ENCODE results near the gene TBC1D10B.
"Not testable (repeated sequence)": the region's sequence is repeated elsewhere in the genome, so short reads cannot be mapped to it uniquely, and the experiment has no call there.

TBC1D10B gene

DNA sequence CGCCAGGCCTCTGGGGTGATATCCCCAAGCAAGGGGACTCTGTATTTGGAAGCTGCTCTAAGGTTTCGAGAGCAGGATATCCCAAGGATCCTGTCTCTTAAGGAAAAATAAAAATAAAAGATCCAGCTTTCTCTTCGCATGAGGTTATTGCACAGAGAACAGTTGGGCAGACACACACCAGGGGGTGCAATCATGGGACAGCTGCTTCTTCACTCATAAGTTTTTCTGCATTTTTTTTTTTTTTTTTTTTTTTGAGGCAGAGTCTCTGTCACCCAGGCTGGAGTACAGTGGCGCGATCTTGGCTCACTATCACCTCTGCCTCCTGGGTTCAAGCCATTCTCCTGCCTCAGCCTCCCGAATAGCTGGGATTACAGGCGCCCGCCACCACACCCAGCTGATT lies 28.3 kb downstream of the TBC1D10B start:
- H3K4me3 ChIP-seq (ENCODE audit: extremely low read depth, insufficient read depth, low read length, poor library complexity, severe bottlenecking); H3K9me3 ChIP-seq (ENCODE audit: control insufficient read depth, low read length); H3K27ac ChIP-seq (ENCODE audit: low read depth, low read length, severe bottlenecking); H3K4me1 ChIP-seq (ENCODE audit: control insufficient read depth, insufficient read depth, low read length, poor library complexity, severe bottlenecking); H3K36me3 ChIP-seq (ENCODE audit: control insufficient read depth, insufficient read depth, low read length): not testable (repeated sequence)
- 91 to 100% methylated on average over 5 to 6 of the region's 8 CpGs for WGBS, 2 experiments (ENCODE audit: insufficient coverage in 2 of 2)

DNA sequence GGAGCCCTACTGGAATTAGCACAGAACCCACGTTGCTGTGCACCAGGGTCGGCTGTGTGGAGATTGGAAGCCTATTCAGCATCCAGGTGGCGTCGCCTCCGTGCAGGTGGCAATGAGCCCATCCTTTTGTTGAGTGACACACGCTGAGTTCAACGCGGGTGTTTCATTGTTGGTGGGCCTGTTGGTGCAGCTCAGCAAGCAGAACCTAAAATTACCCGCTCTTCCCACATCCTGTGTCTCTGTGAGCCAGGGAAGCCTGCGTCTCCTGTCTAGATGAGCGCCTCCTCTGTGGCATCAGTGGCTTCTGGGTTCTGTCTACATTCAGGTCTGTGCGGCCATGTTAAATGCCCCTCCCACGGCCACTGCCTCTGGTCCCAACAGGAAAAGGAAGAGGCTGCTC lies 29.7 kb downstream of the TBC1D10B start:
- no peak overlapping the region for H3K27ac ChIP-seq (ENCODE audit: low read depth, low read length, severe bottlenecking)
- no peaks in the 10 kb centered on the region for H3K4me1 ChIP-seq (ENCODE audit: control insufficient read depth, insufficient read depth, low read length, poor library complexity, severe bottlenecking)
- peaks cover 6% of the 10 kb centered on the region for H3K9me3 ChIP-seq (ENCODE audit: control insufficient read depth, low read length)
- H3K36me3 ChIP-seq (ENCODE audit: control insufficient read depth, insufficient read depth, low read length), result no peaks in the 10 kb centered on the region
- 94 to 95% methylated on average over 13 of the region's 13 CpGs for WGBS, 2 experiments (ENCODE audit: insufficient coverage in 2 of 2)
- H3K4me3 ChIP-seq (ENCODE audit: extremely low read depth, insufficient read depth, low read length, poor library complexity, severe bottlenecking), result no peak overlapping the region

DNA sequence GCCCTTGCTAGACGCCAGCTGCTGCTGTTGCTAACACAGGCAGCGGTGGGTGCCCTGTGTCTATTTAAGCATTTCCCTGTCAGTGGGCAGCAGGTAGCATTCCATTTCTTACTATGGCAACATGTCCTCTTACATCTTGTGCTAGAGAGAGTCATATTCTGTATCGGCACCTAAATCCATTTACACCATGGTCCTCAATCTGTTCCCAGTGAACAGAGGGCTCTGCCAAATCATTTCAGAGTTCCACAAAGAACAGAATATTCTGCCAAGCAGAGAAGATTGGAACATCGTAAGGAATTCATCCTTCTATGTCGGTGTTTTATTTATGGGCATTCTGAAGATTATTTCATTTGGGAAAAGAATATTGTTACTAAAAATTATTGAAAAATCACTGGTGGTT lies 31.6 kb downstream of the TBC1D10B start:
- H3K36me3 ChIP-seq (ENCODE audit: control insufficient read depth, insufficient read depth, low read length); H3K9me3 ChIP-seq (ENCODE audit: control insufficient read depth, low read length); H3K27ac ChIP-seq (ENCODE audit: low read depth, low read length, severe bottlenecking); H3K4me3 ChIP-seq (ENCODE audit: extremely low read depth, insufficient read depth, low read length, poor library complexity, severe bottlenecking); H3K4me1 ChIP-seq (ENCODE audit: control insufficient read depth, insufficient read depth, low read length, poor library complexity, severe bottlenecking): not testable (repeated sequence)
- 94 to 100% methylated on average over 1 to 2 of the region's 5 CpGs for WGBS, 2 experiments (ENCODE audit: insufficient coverage in 2 of 2)

DNA sequence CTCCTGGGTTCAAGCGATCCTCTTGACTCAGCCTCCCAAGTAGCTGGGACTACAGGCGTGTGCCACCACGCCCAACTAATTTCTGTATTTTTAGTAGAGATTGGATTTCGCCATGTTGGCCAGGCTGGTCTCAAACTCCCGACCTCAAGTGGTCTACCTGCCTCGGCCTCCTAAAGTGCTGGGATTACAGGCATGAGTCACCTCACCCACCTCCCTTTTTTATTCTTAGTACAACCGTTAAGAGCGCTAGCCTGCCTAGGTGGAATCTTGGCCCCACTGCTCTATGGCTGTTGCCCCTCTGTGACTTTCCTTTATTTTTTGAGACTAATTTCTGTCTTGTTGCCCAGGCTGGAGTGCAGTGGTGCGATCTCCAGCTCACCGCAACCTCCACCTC lies 32.3 kb downstream of the TBC1D10B start:
- H3K9me3 ChIP-seq (ENCODE audit: control insufficient read depth, low read length); H3K36me3 ChIP-seq (ENCODE audit: control insufficient read depth, insufficient read depth, low read length); H3K27ac ChIP-seq (ENCODE audit: low read depth, low read length, severe bottlenecking); H3K4me1 ChIP-seq (ENCODE audit: control insufficient read depth, insufficient read depth, low read length, poor library complexity, severe bottlenecking); H3K4me3 ChIP-seq (ENCODE audit: extremely low read depth, insufficient read depth, low read length, poor library complexity, severe bottlenecking): not testable (repeated sequence)
- 92 to 95% methylated on average over 7 to 8 of the region's 10 CpGs for WGBS, 2 experiments (ENCODE audit: insufficient coverage in 2 of 2)

DNA sequence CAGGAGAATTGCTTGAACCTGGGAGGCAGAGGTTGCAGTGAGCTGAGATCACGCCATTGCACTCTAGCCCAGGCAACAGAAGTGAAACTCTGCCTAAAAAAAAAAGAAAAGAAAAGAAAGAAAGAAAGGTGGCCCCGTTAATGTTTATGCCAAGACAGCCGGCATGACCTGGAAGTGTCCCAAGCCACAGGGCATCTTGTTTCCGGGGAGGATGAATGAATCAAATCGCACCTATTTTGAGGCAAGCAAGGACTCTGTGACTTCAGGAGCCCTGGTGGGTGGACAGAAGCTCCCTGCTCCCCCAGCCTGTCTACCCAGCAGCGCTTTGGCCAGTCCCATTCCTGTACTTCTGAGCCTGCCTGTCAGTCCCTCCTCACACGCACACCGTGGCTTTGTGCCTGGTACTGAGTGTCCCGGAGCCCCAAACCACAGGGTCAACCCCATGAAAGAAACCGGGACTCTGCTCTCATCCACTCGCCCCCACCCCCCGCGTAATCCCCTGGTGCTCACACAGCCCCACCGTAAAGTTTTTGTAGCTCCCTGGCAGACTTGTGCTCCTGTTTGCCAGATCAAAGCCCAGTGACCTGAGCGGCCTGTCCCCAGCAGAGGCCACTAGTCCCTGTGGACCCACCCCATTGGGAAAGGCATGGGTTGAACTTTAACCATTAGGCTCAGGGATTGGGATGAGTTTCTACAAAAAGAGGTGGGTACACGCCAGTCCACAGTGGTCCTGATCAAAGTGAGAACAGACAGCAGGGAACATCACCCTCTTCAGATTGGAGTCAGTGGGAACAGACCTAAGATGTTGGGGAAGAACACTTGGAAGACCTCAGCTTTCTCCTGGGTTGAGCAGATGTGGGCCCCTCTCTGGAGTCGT lies 34.5 kb downstream of the TBC1D10B start:
- Histone ChIP-seq H3K27ac (ENCODE audit: low read depth, low read length, severe bottlenecking) (no peak overlapping the region), H3K4me1 (ENCODE audit: control insufficient read depth, insufficient read depth, low read length, poor library complexity, severe bottlenecking) (no peaks in the 10 kb centered on the region), H3K36me3 (ENCODE audit: control insufficient read depth, insufficient read depth, low read length) (no peaks in the 10 kb centered on the region), H3K4me3 (ENCODE audit: extremely low read depth, insufficient read depth, low read length, poor library complexity, severe bottlenecking) (peak overlapping the region; percentile 52), H3K9me3 (ENCODE audit: control insufficient read depth, low read length) (peaks cover 6% of the 10 kb centered on the region)
- WGBS, 2 experiments (ENCODE audit: insufficient coverage in 2 of 2), result 79 to 83% methylated on average over 14 to 16 of the region's 17 CpGs

DNA sequence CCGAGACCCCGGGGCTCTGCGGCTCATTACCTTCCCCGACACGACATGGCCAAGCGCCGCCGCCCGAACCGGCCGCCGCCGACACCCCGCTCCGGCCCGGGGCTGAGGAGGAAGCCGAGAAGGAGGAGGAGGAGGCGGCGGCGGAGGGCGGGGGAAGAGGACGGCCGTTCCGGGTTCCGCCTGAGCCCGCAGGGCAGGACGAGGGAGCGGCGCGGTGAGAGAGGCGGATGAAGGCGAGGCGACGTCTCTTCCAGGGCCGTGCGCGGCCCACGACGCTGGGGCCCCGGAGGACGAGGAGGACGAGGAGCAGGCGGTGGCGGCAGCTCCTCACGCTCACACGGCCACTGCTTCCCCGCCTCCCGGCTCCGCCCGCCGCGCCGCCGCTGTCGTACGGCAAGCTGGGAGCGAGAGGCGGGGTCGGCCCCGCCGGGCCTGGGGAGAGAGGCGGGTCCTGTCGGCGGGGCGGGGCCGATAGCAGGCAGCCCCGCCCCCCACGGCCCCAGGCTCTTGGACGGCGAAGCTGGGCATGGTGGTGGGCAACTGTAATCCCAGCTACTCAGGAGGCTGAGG lies 35.2 kb downstream of the TBC1D10B start:
- H3K27ac ChIP-seq (ENCODE audit: low read depth, low read length, severe bottlenecking), result peak overlapping the region; percentile 85
- H3K4me1 ChIP-seq (ENCODE audit: control insufficient read depth, insufficient read depth, low read length, poor library complexity, severe bottlenecking); H3K36me3 ChIP-seq (ENCODE audit: control insufficient read depth, insufficient read depth, low read length); H3K9me3 ChIP-seq (ENCODE audit: control insufficient read depth, low read length): not testable (repeated sequence)
- H3K4me3 ChIP-seq (ENCODE audit: extremely low read depth, insufficient read depth, low read length, poor library complexity, severe bottlenecking), result peak overlapping the region; percentile 52
- 0 to 1% methylated on average over 44 to 54 of the region's 70 CpGs for WGBS, 2 experiments (ENCODE audit: insufficient coverage in 2 of 2)

DNA sequence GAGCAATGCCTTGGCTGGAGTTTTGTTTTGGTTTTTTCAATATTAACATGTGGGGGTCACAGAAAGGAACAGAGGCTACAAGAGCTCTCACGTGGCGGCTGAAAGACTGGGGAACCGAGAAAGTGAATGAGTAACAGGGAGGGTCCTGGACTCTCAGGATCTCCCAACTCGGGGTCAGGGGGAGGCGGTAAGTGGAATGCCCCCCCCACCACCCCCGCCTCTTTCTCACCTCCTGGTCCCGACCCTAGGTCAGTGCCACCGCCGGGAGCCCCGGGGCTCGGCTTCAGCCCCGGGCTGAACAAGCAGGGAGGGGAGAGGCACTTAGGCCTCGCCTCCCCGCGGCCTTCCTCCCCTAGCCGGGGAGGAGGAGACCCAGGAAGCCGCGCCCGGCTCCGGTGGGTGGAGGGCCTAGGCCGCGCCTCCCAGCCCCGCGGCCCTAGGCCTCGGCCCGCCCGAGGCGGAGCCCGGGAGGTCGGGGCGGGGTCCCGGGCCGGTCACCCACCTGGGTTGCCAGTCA lies 35.8 kb downstream of the TBC1D10B start:
- WGBS, 2 experiments (ENCODE audit: insufficient coverage in 2 of 2), result 0% methylated on average over 1 of the region's 33 CpGs; no CpG with 5 or more reads in 1 of the 2 experiments
- H3K36me3 ChIP-seq (ENCODE audit: control insufficient read depth, insufficient read depth, low read length); H3K9me3 ChIP-seq (ENCODE audit: control insufficient read depth, low read length); H3K4me1 ChIP-seq (ENCODE audit: control insufficient read depth, insufficient read depth, low read length, poor library complexity, severe bottlenecking): not testable (repeated sequence)
- Histone ChIP-seq H3K4me3 (ENCODE audit: extremely low read depth, insufficient read depth, low read length, poor library complexity, severe bottlenecking) (peak overlapping the region; percentile 52), H3K27ac (ENCODE audit: low read depth, low read length, severe bottlenecking) (peak overlapping the region; percentile 45)

DNA sequence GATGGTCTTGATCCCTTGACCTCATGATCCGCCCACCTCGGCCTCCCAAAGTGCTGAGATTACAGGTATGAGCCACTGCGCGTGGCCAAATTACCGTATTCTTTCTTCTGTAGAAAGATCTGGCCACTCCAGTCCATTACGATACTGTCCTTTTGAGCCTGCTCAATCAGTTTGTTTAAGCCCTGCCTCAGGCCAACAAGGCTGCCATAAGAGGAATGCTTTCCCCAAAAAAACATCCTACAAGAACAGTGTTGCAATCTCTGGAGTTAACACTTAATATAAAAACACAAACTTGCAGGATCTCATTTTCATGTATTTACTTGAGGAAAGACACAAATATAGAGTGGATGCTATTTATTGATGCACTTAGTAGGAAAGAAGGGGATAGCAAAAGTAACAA lies 46.1 kb downstream of the TBC1D10B start:
- not testable (repeated sequence) for H3K36me3 ChIP-seq (ENCODE audit: control insufficient read depth, insufficient read depth, low read length); H3K4me3 ChIP-seq (ENCODE audit: extremely low read depth, insufficient read depth, low read length, poor library complexity, severe bottlenecking); H3K4me1 ChIP-seq (ENCODE audit: control insufficient read depth, insufficient read depth, low read length, poor library complexity, severe bottlenecking); H3K27ac ChIP-seq (ENCODE audit: low read depth, low read length, severe bottlenecking); H3K9me3 ChIP-seq (ENCODE audit: control insufficient read depth, low read length)
- WGBS, 2 experiments (ENCODE audit: insufficient coverage in 2 of 2), result 93 to 96% methylated on average over 3 to 6 of the region's 6 CpGs

DNA sequence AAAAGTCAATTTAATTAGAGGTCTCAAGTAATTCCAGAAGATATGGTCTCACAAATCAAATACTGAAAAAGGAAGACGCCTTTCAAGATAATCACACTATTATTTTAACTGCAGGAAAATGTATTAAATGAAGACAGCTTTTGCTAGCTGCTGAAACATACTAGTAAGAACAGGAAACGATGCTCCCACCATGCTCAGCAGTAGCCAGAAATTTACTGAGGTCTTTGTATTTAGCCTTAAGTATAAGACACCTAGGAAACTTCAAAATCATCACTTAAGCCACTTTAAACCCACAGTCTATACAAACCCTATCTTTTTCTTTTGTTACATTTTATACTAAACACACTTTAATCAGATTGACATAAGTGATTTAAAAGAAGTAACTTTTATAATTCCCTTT lies 51.6 kb downstream of the TBC1D10B start:
- no CpG with 5 or more reads among the region's 2 CpGs for WGBS, 2 experiments (ENCODE audit: insufficient coverage in 2 of 2)
- not testable (repeated sequence) for H3K9me3 ChIP-seq (ENCODE audit: control insufficient read depth, low read length); H3K27ac ChIP-seq (ENCODE audit: low read depth, low read length, severe bottlenecking); H3K36me3 ChIP-seq (ENCODE audit: control insufficient read depth, insufficient read depth, low read length); H3K4me3 ChIP-seq (ENCODE audit: extremely low read depth, insufficient read depth, low read length, poor library complexity, severe bottlenecking); H3K4me1 ChIP-seq (ENCODE audit: control insufficient read depth, insufficient read depth, low read length, poor library complexity, severe bottlenecking)

DNA sequence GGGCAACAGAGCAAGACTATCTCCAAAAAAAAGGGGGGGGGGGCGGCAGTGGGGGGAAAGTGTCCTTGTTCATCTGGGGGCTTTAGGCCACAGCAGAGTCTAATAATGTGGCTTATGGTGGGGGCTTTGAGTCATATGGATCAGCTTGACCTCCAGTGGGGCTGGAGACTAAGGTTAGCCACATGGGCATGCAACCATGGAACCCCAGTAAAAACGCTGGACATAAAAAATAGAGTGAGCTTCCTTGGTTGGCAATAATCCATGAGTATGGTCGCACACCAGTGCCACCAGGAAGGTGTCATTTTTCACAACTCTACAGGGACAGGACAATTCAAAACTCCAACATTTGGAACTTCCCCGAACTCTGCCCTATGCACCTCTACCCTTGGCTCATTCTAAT lies 59.4 kb downstream of the TBC1D10B start:
- not testable (repeated sequence) for H3K4me1 ChIP-seq (ENCODE audit: control insufficient read depth, insufficient read depth, low read length, poor library complexity, severe bottlenecking); H3K27ac ChIP-seq (ENCODE audit: low read depth, low read length, severe bottlenecking); H3K4me3 ChIP-seq (ENCODE audit: extremely low read depth, insufficient read depth, low read length, poor library complexity, severe bottlenecking); H3K9me3 ChIP-seq (ENCODE audit: control insufficient read depth, low read length); H3K36me3 ChIP-seq (ENCODE audit: control insufficient read depth, insufficient read depth, low read length)
- no CpG with 5 or more reads among the region's 4 CpGs for WGBS, 2 experiments (ENCODE audit: insufficient coverage in 2 of 2)

DNA sequence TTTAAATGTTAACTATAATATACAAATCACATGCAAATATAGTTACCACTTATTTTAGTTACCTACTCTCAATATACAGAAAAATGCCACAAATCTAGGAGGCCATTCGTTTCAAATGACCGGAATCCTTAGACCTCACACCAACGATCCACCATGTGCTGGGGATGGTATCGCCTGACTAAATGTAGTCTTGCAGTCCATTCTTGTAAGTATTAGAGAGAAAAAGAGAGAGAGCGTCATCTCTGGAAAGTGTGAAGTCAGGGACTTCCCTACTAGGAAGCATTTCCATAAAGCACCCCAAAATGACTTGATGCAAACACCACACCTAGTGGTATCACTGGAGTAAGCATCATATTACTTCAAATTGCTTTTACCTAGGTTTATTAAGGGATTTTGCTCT lies 61.0 kb downstream of the TBC1D10B start:
- no CpG with 5 or more reads among the region's 5 CpGs for WGBS, 2 experiments (ENCODE audit: insufficient coverage in 2 of 2)
- H3K27ac ChIP-seq (ENCODE audit: low read depth, low read length, severe bottlenecking); H3K4me1 ChIP-seq (ENCODE audit: control insufficient read depth, insufficient read depth, low read length, poor library complexity, severe bottlenecking); H3K4me3 ChIP-seq (ENCODE audit: extremely low read depth, insufficient read depth, low read length, poor library complexity, severe bottlenecking); H3K36me3 ChIP-seq (ENCODE audit: control insufficient read depth, insufficient read depth, low read length); H3K9me3 ChIP-seq (ENCODE audit: control insufficient read depth, low read length): not testable (repeated sequence)
